CD4-positive, alpha-beta T cell treated with Interleukin-6 at 100 ng/mL for 8 hours (primary cell): Measurements from ENCODE around the gene UNC13B.
A peak's percentile ranks its signal among the peaks of the same experiment; 100 is the strongest.
"Not testable (repeated sequence)": the region's sequence is repeated elsewhere in the genome, so short reads cannot be mapped to it uniquely, and the experiment has no call there.

Experiments used
- DNase-seq: peaks from one replicate; pipeline ENCODE4 v3.0.0-alpha.2; 2020; ENCODE audit warnings: mixed read lengths, low spot score

The UNC13B gene

DNA sequence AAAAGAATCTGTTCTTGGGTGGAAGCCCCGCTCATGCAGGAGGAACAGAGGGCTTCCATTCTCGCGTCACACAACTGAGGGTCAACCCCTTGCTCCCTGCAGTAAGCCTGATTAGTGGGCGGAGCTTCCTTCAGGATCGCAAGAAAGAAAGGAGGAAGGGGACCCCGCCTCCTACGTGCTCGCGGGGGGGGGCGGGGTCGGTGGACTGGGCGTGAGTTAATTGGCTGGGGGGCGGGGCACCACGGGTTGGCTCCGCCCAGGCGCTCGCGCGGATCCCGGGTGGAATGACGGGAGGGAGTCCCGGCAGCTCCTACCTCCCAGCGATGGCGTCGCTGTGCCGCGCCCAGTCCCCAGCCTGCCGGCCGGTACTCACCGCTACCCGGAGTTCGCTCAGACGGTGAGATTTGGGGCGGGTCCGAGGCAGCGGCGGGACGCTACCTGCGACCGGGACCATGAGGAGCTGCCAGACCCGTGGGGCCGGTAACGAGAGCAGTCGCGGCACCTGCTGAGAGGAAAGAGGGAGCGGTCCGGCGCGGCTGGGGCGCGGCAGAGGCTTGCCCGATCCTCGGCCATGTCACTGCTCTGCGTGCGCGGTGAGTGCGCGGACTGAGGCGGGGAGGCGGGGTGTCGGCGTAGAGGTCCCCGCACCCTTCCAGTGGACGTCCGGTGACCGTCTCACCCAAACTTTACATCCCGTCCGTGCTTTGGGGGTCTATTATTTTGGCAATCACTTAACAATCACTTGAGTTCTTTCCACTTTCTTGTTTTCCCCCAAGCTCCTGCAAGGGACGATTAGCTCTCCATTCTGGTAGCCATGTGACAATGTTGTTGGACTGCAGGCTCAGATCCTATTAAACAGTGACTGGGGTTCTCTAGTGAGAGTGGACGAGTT lies at the start of gene UNC13B:
TSS of gene UNC13B (plus strand) at position 297 of the 892 bp plus-strand sequence. CDS start at position 572, 275 bp downstream.
- DNase-seq = peak; percentile 80

DNA sequence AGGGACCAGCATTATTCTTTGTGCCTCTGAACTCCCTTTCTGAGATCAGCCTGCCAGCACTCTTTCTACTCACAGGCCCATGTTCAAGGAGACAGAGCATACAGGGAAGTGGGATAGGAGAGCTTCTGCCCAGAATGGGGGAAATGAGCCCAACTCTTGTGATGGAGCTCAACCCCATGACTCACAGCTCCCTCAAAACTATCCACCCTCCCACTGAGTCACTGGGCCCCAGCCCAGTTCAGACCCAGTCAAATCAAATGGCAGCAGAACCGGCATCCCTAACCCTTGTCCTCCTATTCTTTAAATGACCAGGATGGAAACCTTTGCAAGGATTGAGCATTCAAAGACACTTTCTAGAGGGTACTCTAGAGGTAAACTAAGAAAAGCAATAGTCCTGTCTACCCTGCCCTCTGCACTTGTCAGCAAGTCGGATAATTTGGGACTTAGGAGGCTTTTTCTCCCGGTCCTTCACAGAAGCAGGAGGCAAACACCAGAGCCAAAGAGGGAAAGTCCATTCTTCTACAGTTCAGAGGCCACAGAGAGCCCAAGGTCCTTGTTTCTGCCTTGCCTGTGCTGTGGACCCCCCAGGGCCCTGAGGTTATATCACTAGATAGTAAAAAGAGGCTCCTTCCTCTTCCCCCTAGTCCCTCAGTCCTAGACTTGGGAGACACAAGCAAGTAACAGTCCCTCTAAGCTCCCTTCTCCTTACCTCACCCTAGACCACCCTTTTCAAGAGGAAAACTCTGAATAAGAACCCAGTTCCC lies 49.4 kb upstream of the UNC13B start:
- DNase-seq = no peak

DNA sequence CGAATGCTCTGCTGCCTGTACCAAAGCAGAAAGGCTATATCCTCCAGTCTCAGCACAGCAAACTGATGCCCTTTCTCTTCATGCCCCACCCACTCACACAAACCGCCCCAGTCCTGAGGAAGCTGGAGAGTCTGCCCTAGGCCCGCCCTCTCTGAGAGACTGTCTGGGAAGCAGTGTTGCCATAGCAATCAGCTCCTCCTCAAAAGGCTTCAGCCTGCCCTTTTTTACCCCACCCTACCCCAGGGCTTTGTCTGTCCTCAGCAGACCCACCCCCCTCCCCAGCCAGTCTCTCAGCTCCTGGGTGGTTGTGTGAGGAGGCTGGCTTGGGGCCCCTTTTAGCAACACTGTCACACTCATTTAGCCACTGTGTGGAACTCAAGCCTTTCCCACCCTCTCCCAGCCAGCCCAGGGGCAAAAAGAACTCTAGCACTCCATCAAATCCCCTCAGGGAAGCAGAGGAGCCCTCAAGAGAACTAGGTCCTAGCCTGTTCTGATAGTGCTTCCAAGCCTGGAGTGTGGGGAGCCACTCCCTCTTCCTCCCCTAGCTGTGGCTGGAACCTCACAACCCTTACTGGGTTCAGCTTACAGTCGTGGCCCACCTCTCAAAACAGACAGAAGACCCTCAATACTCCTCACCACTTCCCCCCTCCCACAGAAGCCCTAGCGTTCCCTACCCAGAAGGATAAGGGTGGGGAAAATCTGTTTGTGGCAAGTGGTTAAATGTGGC lies 47.5 kb upstream of the UNC13B start:
- DNase-seq = peak; percentile 76

DNA sequence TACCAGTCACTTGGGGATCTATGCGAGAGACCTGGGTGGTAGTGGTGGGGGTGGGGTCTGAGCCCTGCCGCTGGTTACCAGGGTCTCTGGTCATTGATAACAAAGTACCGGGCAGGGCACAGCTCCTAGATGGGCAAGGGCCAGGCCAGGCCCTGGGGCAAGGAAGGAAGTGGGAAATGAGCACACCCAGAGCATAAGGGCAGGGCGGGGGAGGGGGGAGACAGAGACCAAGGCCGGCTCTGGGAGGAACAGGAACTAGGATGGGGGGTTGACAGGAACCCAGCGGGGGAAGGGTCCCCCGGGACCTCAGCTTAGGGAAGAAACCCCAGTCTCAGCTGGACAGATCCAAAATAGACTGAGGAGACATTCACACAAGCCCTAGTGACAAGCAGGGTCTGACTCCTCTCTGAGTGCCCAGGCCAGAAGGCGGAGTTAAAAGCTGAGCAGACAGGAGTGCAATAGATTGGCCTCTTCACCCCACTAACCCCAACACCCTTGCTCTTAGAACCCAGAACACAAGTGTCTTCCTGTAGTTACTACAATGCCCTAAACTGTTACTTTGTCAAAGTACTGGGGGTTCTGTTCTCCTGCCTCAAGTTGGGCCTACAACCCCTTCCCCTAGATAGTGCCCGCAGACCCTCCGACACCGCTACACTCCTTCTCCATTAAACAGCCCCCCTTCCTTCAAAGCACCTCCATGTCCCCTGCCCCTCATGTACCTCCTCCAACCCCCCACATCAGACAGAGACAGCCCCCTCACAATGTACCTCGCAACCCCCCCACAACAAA lies 46.8 kb upstream of the UNC13B start:
- DNase-seq = peak; percentile 27

DNA sequence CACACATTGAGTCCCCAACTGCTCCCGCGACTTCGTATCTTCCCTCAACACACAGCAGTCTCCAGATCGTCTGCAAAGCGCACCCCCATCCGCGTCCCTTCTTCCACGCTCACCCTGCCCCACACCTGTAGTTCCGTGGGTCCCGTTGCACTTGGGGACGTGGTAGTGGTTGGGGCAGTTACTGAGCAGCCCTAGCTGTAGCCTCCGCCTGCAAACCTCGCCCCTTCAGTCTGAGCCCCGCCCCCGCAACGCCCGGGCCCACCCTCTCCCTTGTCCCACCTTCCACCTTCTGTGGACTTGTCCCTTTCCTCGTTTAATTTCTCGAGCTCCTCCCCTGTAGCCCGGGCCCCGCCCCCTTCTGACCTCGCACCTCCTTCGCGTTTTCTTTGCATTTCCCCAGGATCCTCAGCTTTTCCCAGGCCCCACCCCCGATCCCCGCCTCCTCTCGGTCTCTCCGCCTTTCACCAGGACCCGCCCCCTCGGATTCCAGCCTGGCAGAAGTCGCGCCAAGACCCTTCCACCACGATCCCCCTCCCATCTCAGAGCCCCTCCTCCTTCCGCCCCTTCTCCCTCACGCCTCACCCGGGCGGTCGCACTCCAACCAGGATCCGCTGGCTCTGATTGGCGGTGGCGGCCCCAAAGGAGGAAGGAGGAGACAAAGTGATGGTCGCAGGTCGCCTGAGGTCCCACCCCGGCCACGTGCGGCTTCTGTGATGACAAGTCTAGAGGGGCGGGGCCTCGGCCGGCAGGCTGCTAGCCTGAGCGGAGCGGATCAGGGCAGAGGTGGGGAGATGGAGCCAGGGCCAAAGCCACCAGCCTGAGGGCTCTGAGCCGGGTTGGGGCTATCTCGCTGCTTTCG lies 45.9 kb upstream of the UNC13B start, which contains the start of gene ATOSB:
TSS of gene ATOSB (minus strand) at position 183 of the 859 bp plus-strand sequence. CDS start 7,588 bp downstream, outside the sequence.
- peak; percentile 92 for DNase-seq

DNA sequence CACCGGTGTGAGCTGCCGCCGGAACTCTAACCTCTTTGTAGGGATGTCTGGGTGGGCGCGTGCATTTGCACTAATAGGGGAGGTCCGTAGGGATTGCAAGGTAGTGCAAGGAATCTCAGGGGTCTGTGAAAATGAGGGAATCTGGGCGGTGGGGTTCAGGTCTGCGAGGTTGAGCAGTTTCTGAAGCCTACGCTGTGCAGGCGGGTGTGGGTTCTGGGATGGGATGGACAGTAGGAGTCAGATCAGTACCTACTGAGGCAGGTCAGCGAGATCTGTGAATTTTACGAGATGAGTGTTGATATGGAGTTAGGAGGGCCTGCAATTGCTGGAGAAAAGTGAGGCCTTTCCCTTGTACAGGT lies 45.3 kb upstream of the UNC13B start:
- no peak for DNase-seq

DNA sequence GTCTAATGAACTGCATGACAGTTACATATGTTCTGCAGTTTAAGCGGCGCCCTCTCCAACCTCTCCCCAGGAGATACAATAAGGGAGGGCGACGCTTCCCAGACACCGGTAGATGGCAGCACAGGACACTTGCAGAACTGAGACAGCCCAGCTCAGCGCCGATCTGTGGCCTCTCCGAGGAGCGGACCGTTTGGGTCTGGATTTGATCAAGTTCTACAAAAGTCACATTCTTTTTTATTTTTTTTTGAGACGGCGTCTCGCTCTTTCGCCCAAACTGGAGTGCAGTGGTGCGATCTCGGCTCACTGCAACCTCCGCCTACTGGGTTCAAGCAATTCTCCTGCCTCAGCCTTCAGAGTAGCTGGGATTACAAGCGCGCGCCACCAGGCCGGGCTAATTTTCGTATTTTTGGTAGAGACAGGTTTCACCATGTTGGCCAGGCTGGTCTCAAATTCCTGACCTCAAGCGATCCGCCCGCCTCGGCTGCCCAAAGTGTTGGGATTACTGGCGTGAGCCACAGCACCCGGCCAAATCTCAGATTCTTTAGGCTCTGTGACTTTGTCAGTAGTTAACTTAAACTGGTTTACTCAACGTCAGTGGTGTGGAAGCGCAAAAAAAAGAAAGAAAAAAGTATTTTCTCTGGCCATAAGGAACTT lies 44.8 kb upstream of the UNC13B start:
- peak; percentile 90 for DNase-seq

DNA sequence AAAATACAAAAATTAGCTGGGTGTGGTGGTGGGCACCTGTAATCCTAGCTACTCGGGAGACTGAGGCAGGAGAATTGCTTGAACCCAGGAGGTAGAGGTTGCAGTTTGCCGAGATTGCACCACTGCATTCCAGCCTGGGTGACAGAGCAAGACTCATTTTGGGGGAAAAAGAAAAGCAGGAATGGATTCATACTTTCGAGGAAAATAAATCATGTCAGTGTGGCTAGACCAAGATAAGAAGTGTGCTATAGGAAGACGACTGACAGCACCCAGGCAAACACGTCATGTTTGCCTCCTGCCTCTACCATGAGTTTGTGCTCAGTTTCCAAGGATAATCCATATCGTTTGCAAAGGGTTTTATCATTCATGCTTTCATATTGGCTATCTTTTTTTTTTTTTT lies 26.9 kb upstream of the UNC13B start:
- no peak for DNase-seq

DNA sequence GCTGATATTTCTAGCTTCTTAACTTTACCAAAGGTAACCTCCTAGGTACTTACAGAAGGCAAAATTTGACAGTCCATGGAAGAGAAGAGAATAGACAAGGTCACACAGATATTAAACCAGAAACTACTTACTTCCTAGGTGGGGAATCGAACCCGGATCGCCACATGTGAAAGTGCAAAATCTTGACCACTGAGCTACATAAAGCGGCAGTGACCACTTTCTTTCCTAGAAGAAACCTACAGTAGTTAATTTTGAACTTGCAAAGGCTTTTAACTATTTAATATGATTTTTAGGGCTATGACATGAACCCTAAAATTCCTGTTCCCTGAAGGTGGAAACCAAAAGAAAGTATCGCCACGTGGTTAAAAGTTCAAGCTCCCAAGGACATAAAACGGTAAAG lies 25.8 kb upstream of the UNC13B start:
- no peak for DNase-seq

DNA sequence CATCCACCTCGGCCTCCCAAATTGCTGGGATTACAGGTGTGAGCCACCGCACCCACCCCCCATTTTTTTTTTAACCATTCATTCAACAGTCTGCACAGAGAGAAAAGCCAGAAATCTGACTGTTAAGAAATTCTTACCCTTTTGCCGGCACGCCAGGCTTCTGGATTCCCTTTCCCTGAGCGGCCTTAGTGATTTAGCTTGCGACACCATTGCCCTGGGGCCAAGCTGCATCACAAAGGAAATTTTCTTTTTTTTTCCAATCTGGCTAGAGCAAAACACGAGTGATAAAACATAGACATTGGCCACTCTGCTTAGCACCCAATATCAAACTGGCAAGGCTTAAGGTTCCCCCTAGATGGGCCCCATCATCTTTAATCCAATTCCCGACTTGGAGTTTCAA lies 24.9 kb upstream of the UNC13B start:
- no peak for DNase-seq

DNA sequence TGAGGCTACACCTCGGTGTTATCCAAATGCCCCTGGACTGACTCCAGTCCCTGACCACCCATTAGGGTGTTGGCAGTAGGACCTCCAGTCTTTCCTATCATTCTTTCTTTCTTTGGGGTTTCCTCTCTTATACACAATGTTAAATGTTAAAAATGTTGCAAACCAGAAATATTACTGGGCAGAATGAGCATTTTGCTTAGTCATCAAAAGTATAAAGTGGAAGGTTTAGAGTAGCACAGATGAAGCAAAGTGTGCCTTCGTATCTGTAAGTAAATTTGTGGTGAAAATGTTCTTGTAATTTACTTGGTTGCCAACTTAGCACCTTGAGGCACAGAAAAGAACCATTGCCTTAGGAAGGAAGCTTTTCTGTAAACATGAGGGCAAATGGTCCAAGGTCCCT lies 21.7 kb upstream of the UNC13B start:
- no peak for DNase-seq

DNA sequence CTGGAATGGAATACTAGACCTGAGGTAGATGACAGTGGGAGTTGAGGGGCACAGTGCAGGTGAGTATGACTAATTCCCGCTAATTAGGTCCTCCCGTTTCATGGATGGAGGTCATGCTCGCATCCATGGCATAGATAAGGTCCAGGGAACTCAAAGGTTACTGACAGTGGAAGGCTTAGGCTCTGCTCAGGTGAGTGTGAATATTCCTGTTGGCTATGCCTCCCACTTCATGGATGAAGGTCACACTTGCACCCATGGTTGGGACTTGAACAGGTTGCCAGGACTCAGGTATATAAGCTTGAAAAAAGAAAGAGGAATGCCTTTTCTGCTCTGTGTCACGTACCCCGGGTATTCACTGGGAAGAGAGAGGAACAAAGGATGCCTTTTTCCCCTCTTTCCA lies 19.8 kb upstream of the UNC13B start:
- DNase-seq = no peak

DNA sequence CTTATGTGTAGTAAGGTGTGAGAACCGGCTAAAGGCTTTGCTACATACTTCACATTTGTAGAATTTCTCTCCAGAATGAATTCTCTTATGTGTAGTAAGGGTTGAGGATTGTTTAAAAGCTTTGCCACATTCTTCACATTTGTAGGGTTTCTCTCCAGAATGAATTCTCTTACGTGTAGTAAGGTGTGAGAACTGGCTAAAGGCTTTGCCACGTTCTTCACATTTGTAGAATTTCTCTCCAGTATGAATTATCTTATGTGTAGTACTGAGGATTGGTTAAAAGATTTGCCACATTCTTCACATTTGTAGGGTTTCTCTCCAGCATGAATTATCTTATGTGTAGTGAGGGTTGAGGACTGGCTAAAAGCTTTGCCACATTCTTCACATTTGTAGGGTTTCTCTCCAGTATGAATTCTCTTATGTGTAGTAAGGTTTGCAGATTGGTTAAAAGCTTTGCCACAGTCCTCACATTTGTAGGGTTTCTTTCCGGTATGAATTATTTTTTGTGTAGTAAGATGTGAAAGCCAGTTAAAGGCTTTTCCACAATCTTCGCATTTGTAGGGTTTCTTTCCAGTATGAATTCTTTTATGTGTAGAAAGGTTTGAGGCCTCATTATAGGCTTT lies 13.8 kb upstream of the UNC13B start:
- not testable (repeated sequence) for DNase-seq

DNA sequence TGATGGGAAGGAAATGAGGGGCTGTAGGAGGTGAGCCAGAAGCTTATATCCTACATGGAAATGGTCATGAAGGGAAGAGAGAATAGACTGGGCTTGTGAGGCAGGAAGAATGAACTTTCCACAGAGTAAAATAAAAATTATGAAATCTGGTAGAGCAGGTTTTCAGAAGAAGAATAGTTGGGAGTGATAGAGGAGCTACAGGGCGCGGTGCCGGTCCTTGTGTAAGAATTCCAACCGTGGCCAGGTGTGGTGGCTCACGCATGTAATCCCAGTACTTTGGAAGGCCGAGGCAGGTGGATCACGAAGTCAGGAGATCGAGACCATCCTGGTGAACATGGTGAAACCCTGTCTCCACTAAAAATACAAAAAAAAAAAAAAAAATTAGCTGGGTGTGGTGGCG lies 8.9 kb upstream of the UNC13B start:
- no peak for DNase-seq

DNA sequence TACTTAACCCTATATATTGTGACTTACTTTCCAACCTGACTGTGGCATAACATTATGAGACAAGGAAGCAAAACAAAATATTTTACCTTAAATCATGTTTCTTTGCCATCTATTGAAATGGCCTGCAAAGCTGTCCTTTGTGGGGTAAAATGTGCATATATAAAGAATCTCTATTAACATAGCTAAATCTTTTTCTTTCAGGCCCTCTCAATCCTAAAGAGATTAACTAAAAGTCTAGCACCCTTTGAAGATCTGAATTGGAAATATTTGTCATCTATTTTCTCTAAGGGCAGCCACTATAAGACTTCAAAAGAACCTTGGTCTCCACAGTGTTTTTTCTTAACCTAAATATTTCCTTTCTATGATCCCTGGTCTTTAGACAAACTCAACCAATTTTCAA lies 5.0 kb upstream of the UNC13B start:
- DNase-seq = no peak

DNA sequence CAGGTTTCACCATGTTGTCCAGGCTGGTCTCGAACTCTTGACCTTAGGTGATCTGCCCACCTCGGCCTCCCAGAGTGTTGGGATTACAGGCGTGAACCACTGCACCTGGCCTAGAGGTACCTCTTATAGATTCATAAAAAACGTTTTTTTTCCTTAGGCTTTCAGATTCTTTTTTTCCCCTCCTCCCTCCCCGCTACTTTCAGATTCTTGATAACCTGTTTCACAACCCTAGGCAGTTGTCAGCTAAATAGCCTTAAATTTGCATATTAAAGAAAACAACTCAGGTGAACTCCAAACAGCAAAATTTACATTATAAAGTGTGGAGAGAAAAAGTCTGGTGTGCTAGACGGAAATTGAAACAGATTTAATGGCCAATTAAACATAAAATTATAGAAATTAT lies 4.0 kb upstream of the UNC13B start:
- DNase-seq = not testable (repeated sequence)

DNA sequence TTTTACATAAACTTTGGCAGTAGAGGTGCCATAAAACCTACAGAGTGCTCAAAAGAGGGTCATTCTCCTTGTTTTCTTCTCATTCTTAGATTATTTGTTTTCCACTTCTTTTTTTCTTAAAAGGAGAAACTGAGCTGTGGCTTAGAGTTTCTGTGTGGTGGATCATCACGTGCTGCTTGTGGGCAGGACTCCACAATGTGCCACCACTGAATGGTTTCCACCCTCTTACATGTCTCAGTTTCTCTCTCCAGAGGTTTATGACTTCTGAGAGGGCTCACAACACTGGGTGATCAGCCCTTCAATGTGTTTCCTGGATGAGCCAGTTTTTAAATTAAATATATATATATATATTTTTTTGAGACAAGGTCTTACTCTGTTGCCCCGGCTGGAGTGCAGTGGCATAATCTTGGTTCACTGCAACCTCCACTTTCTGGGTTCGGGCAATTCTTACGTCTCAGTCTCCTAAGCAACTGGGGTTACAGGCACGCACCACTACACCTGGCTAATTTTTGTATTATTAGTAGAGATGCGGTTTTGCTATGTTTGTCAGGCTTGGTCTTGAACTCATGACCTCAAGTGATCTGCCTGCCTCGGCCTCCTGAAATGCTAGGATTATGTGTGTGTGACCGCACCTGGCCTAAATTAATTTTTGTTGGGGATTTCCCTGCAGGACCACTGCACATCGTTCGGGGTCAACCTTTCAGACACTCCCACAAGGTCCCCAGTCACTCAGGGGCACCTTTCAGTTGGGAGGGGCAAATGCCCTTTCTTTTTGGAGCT lies 3.1 kb upstream of the UNC13B start:
- DNase-seq = no peak

DNA sequence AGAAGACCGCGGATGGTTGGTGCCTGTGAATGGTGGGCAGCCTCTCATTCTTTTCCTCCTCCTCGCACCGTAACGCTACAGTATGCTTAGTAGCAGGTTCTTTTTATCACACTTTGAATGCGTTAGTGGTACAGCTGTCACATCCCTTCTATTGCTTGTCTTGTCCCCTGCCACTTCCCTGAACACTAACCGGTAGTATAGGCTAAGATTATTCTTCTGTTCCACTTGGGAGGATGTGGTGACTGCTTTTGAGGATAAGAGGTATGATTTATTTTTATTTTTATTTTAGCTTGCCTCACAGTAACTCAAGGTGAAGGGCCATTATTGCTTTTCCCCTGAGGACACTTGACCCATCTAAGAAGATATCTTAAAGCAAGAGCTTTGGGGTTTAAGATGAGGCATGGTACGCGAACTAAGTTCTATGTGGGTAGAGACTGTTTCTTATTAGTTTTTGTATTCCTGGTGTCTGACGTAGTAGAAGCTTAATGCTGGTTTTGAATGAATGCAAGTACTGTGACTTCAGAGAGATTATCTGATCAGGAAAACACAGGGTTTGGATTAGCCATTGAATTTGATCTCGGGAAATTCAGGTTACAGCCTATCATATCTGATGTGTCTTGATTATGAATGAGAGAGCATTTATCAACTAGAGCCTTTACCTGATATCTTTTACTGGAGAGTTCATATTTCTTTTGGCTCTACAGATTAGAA lies 951 bp downstream of the UNC13B start:
- peak; percentile 1 for DNase-seq
